K562 (cell line): ENCODE measurements around the gene C1orf167. TPM values are rescaled to one million over a fixed set of nuclear protein-coding genes. Genes with fewer than 3 reads are reported as not detected.

ENCODE experiments used
- ARID2 ChIP-seq: fragments of 450-650 bp; IDR thresholded peaks from 2 replicates; pipeline ENCODE4 v1.6.1; 2017; ENCODE audit warnings: antibody characterized with exemption, mild to moderate bottlenecking
- ARNT ChIP-seq, 2 experiments: fragments of 450-650 bp; IDR thresholded peaks; 2 replicates each; pipeline ENCODE4 v1.6.1; 2016; ENCODE audit warnings: mild to moderate bottlenecking in 1 of 2
- CBX2 ChIP-seq: fragments of 200-600 bp; sonication (generic); IDR thresholded peaks from one replicate; pipeline ENCODE4 v1.6.1; 2012; ENCODE audit warnings: mild to moderate bottlenecking, low read length, inconsistent platforms; ENCODE audit not compliant: insufficient read depth, poor library complexity, severe bottlenecking
- CBX8 ChIP-seq: fragments of 200-600 bp; sonication (generic); IDR thresholded peaks from 2 replicates; pipeline ENCODE4 v1.6.1; 2012; ENCODE audit warnings: borderline replicate concordance, mixed run types, low read depth, mild to moderate bottlenecking, moderate library complexity, mixed read lengths, low read length, control low read depth, inconsistent platforms; ENCODE audit not compliant: poor library complexity, severe bottlenecking; ENCODE audit errors: extremely low read depth
- CXXC5 ChIP-seq: fragments of 250-450 bp; sonication (Bioruptor Pico); IDR thresholded peaks from 2 replicates; pipeline ENCODE4 v1.8.0; 2022; ENCODE audit warnings: inconsistent platforms, mild to moderate bottlenecking, moderate library complexity
- DACH1 ChIP-seq: fragments of 450-650 bp; IDR thresholded peaks from 2 replicates; pipeline ENCODE4 v1.6.1; 2018; ENCODE audit not compliant: partially characterized antibody
- DNMT1 ChIP-seq: fragments of 450-650 bp; IDR thresholded peaks from 2 replicates; pipeline ENCODE4 v1.6.1; 2016; ENCODE audit warnings: antibody characterized with exemption, mild to moderate bottlenecking
- E2F6 ChIP-seq, 2 experiments: IDR thresholded peaks; 2 replicates each; pipeline ENCODE4 v1.6.1; 2011; ENCODE audit warnings: borderline replicate concordance in 1 of 2, control low read depth in 1 of 2, low read depth in 1 of 2, low read length in 1 of 2, mild to moderate bottlenecking in 1 of 2, mixed read lengths in 1 of 2, moderate library complexity in 1 of 2; ENCODE audit not compliant: insufficient read depth in 1 of 2, insufficient read length in 1 of 2, poor library complexity in 1 of 2, severe bottlenecking in 1 of 2; ENCODE audit errors: extremely low read depth in 1 of 2
- EHMT2 ChIP-seq: fragments of 450-650 bp; IDR thresholded peaks from 2 replicates; pipeline ENCODE4 v1.6.1; 2018; ENCODE audit warnings: antibody characterized with exemption
- ETV6 ChIP-seq, 3 experiments: fragments of 150-350 bp in 1 of 3; sonication (generic) in 1 of 3; formaldehyde crosslinking in 1 of 3; IDR thresholded peaks; 2 replicates each; pipeline versions ENCODE4 v1.6.1 to v1.8.0; 2014 to 2022; ENCODE audit warnings: borderline replicate concordance in 2 of 3, low read depth in 2 of 3, antibody characterized with exemption in 1 of 3, low read length in 1 of 3, mild to moderate bottlenecking in 1 of 3, missing genetic modification reagents in 1 of 3
- KLF16 ChIP-seq: IDR thresholded peaks from 2 replicates; pipeline ENCODE4 v1.6.1; 2016; ENCODE audit warnings: antibody characterized with exemption
- NFIC ChIP-seq: fragments of 450-650 bp; IDR thresholded peaks from 2 replicates; pipeline ENCODE4 v1.6.1; 2017; ENCODE audit warnings: mild to moderate bottlenecking, inconsistent platforms
- RBM14 ChIP-seq: fragments of 200-400 bp; formaldehyde crosslinking; IDR thresholded peaks from 2 replicates; pipeline ENCODE4 v1.6.1; 2018; ENCODE audit warnings: low read depth, mild to moderate bottlenecking, low read length, moderate library complexity, borderline replicate concordance; ENCODE audit not compliant: insufficient read depth
- SMARCB1 ChIP-seq: IDR thresholded peaks from 2 replicates; pipeline ENCODE4 v1.6.1; 2011; ENCODE audit warnings: improper control_type of control experiment, low read depth; ENCODE audit not compliant: insufficient read length
- SRSF1 ChIP-seq: fragments of 200-400 bp; formaldehyde crosslinking; IDR thresholded peaks from 2 replicates; pipeline ENCODE4 v1.6.1; 2017; ENCODE audit warnings: mild to moderate bottlenecking, low read depth, low read length, moderate library complexity
- TAF15 ChIP-seq: fragments of 200-400 bp; formaldehyde crosslinking; IDR thresholded peaks from 2 replicates; pipeline ENCODE4 v1.6.1; 2017; ENCODE audit warnings: mild to moderate bottlenecking, low read depth, low read length, moderate library complexity
- YBX1 ChIP-seq: fragments of 450-650 bp; IDR thresholded peaks from 2 replicates; pipeline ENCODE4 v1.7.1; 2016; ENCODE audit warnings: mild to moderate bottlenecking
- ZKSCAN1 ChIP-seq: fragments of 150-350 bp; IDR thresholded peaks from 2 replicates; pipeline ENCODE4 v1.6.1; 2016; ENCODE audit warnings: low read depth, low read length
- ZNF780A ChIP-seq: fragments of 250-450 bp; sonication (Bioruptor Pico); IDR thresholded peaks from 2 replicates; pipeline ENCODE4 v1.5.0; 2021; ENCODE audit warnings: mild to moderate bottlenecking
- polyA plus RNA-seq, 8 experiments: library from polyadenylated mRNA; depleted of rRNA in 4 of 8; stranded (reverse) in 5 of 8; unstranded in 3 of 8; fragments of >200 nt; fragmentation: Nextera tagmentation in 2 of 8; fragmentation: Illumina TruSeq in 1 of 8; extraction: Ambion mirVana in 2 of 8; extraction: Trizol in 1 of 8; gene quantifications; 2 replicates each; pipeline versions ENCODE4 v1.2.1 to v1.2.3, GENCODE V29; 2011 to 2014; ENCODE audit warnings: inconsistent platforms in 1 of 8, missing spikeins in 1 of 8
- total RNA-seq, 7 experiments: library from RNA; depleted of rRNA in 6 of 7; stranded (reverse); fragments of >200 nt in 6 of 7; fragmentation: Illumina TruSeq in 2 of 7; extraction: Trizol in 2 of 7; gene quantifications; 2 replicates each; pipeline versions ENCODE4 v1.2.1 to v1.2.3, GENCODE V29; 2011 to 2021; ENCODE audit warnings: low replicate concordance in 1 of 7
- TF ChIP-seq, protein P1 (sequence below): fragments of 450-650 bp; IDR thresholded peaks from 2 replicates; pipeline ENCODE4 v1.6.1; 2016; ENCODE audit warnings: borderline replicate concordance
- TF ChIP-seq, protein P2 (sequence below): sonication (generic); formaldehyde crosslinking; IDR thresholded peaks from 2 replicates; pipeline ENCODE4 v1.8.0; 2022; ENCODE audit warnings: mild to moderate bottlenecking, missing genetic modification reagents

The C1orf167 gene
- total and polyA plus RNA-seq, 9 of the 15 experiments (the other 6 are each of a cell fraction or from before 2014, with no cell fraction given), result 0.22 to 0.86 (median 0.31) TPM; not detected in 2

- no peak for TF ChIP-seq DACH1
- TF ChIP-seq E2F6 (IDR thresholded peaks at IDR 0.05; ENCODE audit: borderline replicate concordance in 1 of 2, extremely low read depth in 1 of 2, insufficient read depth in 1 of 2, insufficient read length in 1 of 2, low read depth in 1 of 2, low read length in 1 of 2, poor library complexity in 1 of 2, severe bottlenecking in 1 of 2), result no peak
- TF ChIP-seq CBX2, result no peak
- TF ChIP-seq, protein P1, sequence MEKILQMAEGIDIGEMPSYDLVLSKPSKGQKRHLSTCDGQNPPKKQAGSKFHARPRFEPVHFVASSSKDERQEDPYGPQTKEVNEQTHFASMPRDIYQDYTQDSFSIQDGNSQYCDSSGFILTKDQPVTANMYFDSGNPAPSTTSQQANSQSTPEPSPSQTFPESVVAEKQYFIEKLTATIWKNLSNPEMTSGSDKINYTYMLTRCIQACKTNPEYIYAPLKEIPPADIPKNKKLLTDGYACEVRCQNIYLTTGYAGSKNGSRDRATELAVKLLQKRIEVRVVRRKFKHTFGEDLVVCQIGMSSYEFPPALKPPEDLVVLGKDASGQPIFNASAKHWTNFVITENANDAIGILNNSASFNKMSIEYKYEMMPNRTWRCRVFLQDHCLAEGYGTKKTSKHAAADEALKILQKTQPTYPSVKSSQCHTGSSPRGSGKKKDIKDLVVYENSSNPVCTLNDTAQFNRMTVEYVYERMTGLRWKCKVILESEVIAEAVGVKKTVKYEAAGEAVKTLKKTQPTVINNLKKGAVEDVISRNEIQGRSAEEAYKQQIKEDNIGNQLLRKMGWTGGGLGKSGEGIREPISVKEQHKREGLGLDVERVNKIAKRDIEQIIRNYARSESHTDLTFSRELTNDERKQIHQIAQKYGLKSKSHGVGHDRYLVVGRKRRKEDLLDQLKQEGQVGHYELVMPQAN, result no peak
- no peak for TF ChIP-seq TAF15
- no peak for TF ChIP-seq DNMT1
- TF ChIP-seq EHMT2, result no peak
- peak; percentile 60; the same call in 1 of the 2 replicates for TF ChIP-seq KLF16
- no peak for TF ChIP-seq ZNF780A
- no peak for TF ChIP-seq YBX1
- TF ChIP-seq CBX8, result no peak
- no peak for TF ChIP-seq RBM14
- TF ChIP-seq CXXC5 (CRISPR knock-in tag), result peak; percentile 49; the same call in 1 of the 2 replicates
- no peak for TF ChIP-seq NFIC
- TF ChIP-seq, protein P2, sequence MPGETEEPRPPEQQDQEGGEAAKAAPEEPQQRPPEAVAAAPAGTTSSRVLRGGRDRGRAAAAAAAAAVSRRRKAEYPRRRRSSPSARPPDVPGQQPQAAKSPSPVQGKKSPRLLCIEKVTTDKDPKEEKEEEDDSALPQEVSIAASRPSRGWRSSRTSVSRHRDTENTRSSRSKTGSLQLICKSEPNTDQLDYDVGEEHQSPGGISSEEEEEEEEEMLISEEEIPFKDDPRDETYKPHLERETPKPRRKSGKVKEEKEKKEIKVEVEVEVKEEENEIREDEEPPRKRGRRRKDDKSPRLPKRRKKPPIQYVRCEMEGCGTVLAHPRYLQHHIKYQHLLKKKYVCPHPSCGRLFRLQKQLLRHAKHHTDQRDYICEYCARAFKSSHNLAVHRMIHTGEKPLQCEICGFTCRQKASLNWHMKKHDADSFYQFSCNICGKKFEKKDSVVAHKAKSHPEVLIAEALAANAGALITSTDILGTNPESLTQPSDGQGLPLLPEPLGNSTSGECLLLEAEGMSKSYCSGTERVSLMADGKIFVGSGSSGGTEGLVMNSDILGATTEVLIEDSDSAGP, result no peak
- no peak for TF ChIP-seq SRSF1
- TF ChIP-seq ARNT (IDR thresholded peaks at IDR 0.05), result peak in 1 of 2 experiments; percentile 40; a peak in 1 of 4 replicates
- no peak for TF ChIP-seq ZKSCAN1
- no peak for TF ChIP-seq ETV6 (IDR thresholded peaks at IDR 0.05; ENCODE audit: borderline replicate concordance in 1 of 2, low read depth in 2 of 2, low read length in 1 of 2)
- no peak for TF ChIP-seq ETV6 (CRISPR knock-in tag; IDR thresholded peaks at IDR 0.05; ENCODE audit: borderline replicate concordance)
- peak; percentile 98 for TF ChIP-seq ARID2
- TF ChIP-seq SMARCB1, result no peak
Measured at GRCh38 chr1:11838349-11839272, 76.6 kb downstream of the C1orf167 start (continued).
